DND-41 (cell line): ENCODE results near the gene PUDP.

Experiments used
- ATAC-seq: fragments of 200-7000 bp; cut with Tn5 transposase; 3 replicates; pipeline ENCODE4 v1.9.1; 2021; ENCODE audit warnings: low read depth; ENCODE audit not compliant: insufficient read depth
- DNase-seq: peaks from one replicate; pipeline ENCODE4 v3.0.0-alpha.2; 2020
- H2AFZ ChIP-seq: 2 replicates; pipeline ENCODE4 v1.6.0; 2012; ENCODE audit warnings: low read depth, low read length
- H3K27ac ChIP-seq: 2 replicates; pipeline ENCODE4 v1.5.1; 2012; ENCODE audit warnings: low read length, inconsistent platforms
- H3K27me3 ChIP-seq: fragments of 200-600 bp; sonication (generic); 2 replicates; pipeline ENCODE4 v1.6.0; 2012; ENCODE audit warnings: low read length, mild to moderate bottlenecking, inconsistent platforms; ENCODE audit not compliant: insufficient read depth, poor library complexity
- H3K36me3 ChIP-seq: 2 replicates; pipeline ENCODE4 v1.5.1; 2012; ENCODE audit warnings: low read length, inconsistent platforms; ENCODE audit not compliant: insufficient read depth
- H3K4me1 ChIP-seq: 2 replicates; pipeline ENCODE4 v1.5.1; 2012; ENCODE audit warnings: mild to moderate bottlenecking, low read length; ENCODE audit not compliant: insufficient read depth
- H3K4me2 ChIP-seq: 2 replicates; pipeline ENCODE4 v1.6.0; 2012; ENCODE audit warnings: mild to moderate bottlenecking, moderate library complexity, low read length, inconsistent platforms; ENCODE audit not compliant: insufficient read depth
- H3K4me3 ChIP-seq, 2 experiments: fragments of 200-600 bp in 1 of 2; shearing (Covaris generic) in 1 of 2; 2 replicates each; pipeline ENCODE4 v1.5.1; 2012 to 2016; ENCODE audit warnings: inconsistent platforms in 2 of 2, low read length in 2 of 2, mild to moderate bottlenecking in 2 of 2, low read depth in 1 of 2, moderate library complexity in 1 of 2
- H3K79me2 ChIP-seq: 2 replicates; pipeline ENCODE4 v1.6.0; 2012; ENCODE audit warnings: low read length, inconsistent platforms; ENCODE audit not compliant: insufficient read depth
- H3K9ac ChIP-seq: 2 replicates; pipeline ENCODE4 v1.6.0; 2012; ENCODE audit warnings: low read depth, mild to moderate bottlenecking, inconsistent platforms, low read length, moderate library complexity
- H3K9me3 ChIP-seq: 2 replicates; pipeline ENCODE4 v1.5.1; 2012; ENCODE audit warnings: low read length, moderate library complexity, mild to moderate bottlenecking, inconsistent platforms; ENCODE audit not compliant: insufficient read depth, severe bottlenecking
- H4K20me1 ChIP-seq: 2 replicates; pipeline ENCODE4 v1.6.0; 2012; ENCODE audit warnings: low read length; ENCODE audit not compliant: insufficient read depth
- CTCF ChIP-seq: IDR thresholded peaks from 2 replicates; pipeline ENCODE4 v1.5.1; 2012; ENCODE audit warnings: borderline replicate concordance, low read length, moderate library complexity, mild to moderate bottlenecking; ENCODE audit not compliant: poor library complexity, severe bottlenecking; ENCODE audit errors: extremely low read depth
- EZH2 ChIP-seq: IDR thresholded peaks from 3 replicates; pipeline ENCODE4 v1.6.1; 2012; ENCODE audit warnings: borderline replicate concordance, low read depth, mild to moderate bottlenecking, moderate library complexity, low read length, inconsistent platforms; ENCODE audit not compliant: severe bottlenecking

The PUDP gene

DNA sequence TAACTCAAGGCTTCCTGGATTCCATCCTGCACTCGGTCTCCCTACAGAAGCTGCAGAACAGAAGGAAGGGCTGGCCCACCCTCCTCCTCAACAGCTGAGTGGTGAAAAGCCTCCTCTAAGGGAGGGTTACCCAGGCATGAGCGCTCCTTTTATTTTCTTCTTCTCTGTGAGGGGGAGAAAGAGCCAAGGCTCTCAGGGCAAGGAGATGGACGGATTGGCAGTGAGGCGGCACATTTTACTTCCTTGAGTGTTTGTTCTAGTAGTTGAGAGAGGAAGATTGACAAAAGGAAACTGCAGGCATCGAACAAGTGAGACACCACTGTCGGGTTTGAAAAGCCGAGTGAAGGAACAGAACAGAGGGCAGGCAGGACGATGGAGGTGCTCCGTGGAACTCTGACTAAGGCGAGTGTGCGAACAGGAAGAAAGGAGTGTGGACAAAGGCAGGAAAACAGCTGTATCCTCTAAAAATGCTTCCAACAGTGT, 38.9 kb downstream of the PUDP start:
- Histone ChIP-seq H3K4me1 (peaks cover 67% of the 10 kb centered on the region), H3K4me3 (peak overlapping the region in 1 of 2 experiments; percentile 37; a peak in 2 of 4 replicates), H3K9me3 (no peaks in the 10 kb centered on the region), H2AFZ (no peak overlapping the region), H3K27me3 (no peaks in the 10 kb centered on the region), H3K9ac (peak overlapping the region; percentile 77), H3K36me3 (peaks cover 48% of the 10 kb centered on the region), H3K27ac (peak overlapping the region; percentile 95), H3K4me2 (peak overlapping the region; percentile 56), H4K20me1 (no peaks in the 10 kb centered on the region), H3K79me2 (peaks cover 89% of the 10 kb centered on the region)
- DNase-seq (peak; percentile 60), ATAC-seq (peak; percentile 52)
- TF ChIP-seq CTCF: no peak

- Histone ChIP-seq H3K9me3 (no peaks in the 10 kb centered on the region), H3K79me2 (peaks cover 89% of the 10 kb centered on the region), H3K27me3 (no peaks in the 10 kb centered on the region), H2AFZ (no peak overlapping the region), H3K4me3 (no peak overlapping the region), H3K9ac (peak overlapping the region; percentile 77), H3K4me2 (peak overlapping the region; percentile 15; the same call in 1 of the 2 replicates), H3K27ac (peak overlapping the region; percentile 95), H3K4me1 (peaks cover 58% of the 10 kb centered on the region), H3K36me3 (peaks cover 52% of the 10 kb centered on the region), H4K20me1 (no peaks in the 10 kb centered on the region)
- TF ChIP-seq EZH2 (no peak), CTCF (no peak)
- ATAC-seq (no peak), DNase-seq (no peak)
These were observed 39.9 kb downstream of the PUDP start for GRCh38 chrX:7108030-7108429.

GRCh38 chrX:7106649-7107048, 41.3 kb downstream of the PUDP start:
- Histone ChIP-seq H3K4me3 (no peak overlapping the region), H3K4me1 (peaks cover 44% of the 10 kb centered on the region), H2AFZ (no peak overlapping the region), H3K9me3 (no peaks in the 10 kb centered on the region), H3K79me2 (peaks cover 89% of the 10 kb centered on the region), H3K27me3 (no peaks in the 10 kb centered on the region), H4K20me1 (no peaks in the 10 kb centered on the region), H3K9ac (no peak overlapping the region), H3K27ac (peak overlapping the region; percentile 73), H3K4me2 (no peak overlapping the region), H3K36me3 (peaks cover 56% of the 10 kb centered on the region)
- TF ChIP-seq CTCF (no peak), EZH2 (no peak)
- DNase-seq (no peak), ATAC-seq (no peak)

GRCh38 chrX:7102119-7102518, 45.8 kb downstream of the PUDP start:
- no peak overlapping the region for H3K4me2 ChIP-seq
- peaks cover 95% of the 10 kb centered on the region for H3K79me2 ChIP-seq
- H3K9ac ChIP-seq: no peak overlapping the region
- H3K36me3 ChIP-seq: peaks cover 78% of the 10 kb centered on the region
- H3K9me3 ChIP-seq: no peaks in the 10 kb centered on the region
- TF ChIP-seq EZH2: no peak
- no peak for TF ChIP-seq CTCF
- peaks cover 7% of the 10 kb centered on the region for H3K4me1 ChIP-seq
- H4K20me1 ChIP-seq: no peaks in the 10 kb centered on the region
- H2AFZ ChIP-seq: no peak overlapping the region
- 0 out of 2 replicates have a peak overlapping the region, but pooled peaks have one; percentile 5 for H3K27ac ChIP-seq
- ATAC-seq (no peak), DNase-seq (no peak)
- no peaks in the 10 kb centered on the region for H3K27me3 ChIP-seq
- no peak overlapping the region for H3K4me3 ChIP-seq
